Liver (tissue), 9 donors: Measurements from ENCODE around the gene TOP1. TPM values are rescaled to one million over a fixed set of nuclear protein-coding genes. Genes with fewer than 3 reads are reported as not detected.

Source experiments
- DNase-seq: peaks from one replicate; pipeline ENCODE4 v3.0.0-alpha.2; 2017; ENCODE audit warnings: low spot score
- H3K27ac ChIP-seq, 2 donors: one replicate each; pipeline ENCODE4 v1.7.0; 2013; ENCODE audit warnings: inconsistent platforms in 2 of 2, low read length in 2 of 2, control low read depth in 1 of 2, low read depth in 1 of 2, mild to moderate bottlenecking in 1 of 2
- H3K27me3 ChIP-seq, 4 donors: one replicate each; pipeline versions ENCODE4 v1.6.1 to v1.7.0; 2013; ENCODE audit warnings: low read length in 3 of 4, inconsistent platforms in 1 of 4, mild to moderate bottlenecking in 1 of 4, moderate library complexity in 1 of 4; ENCODE audit not compliant: control insufficient read depth in 4 of 4, insufficient read depth in 4 of 4
- H3K36me3 ChIP-seq, 4 donors: one replicate each; pipeline versions ENCODE4 v1.6.1 to v1.7.0; 2013; ENCODE audit warnings: low read length in 3 of 4, mild to moderate bottlenecking in 3 of 4, low read depth in 1 of 4, moderate library complexity in 1 of 4; ENCODE audit not compliant: control insufficient read depth in 4 of 4, insufficient read depth in 3 of 4
- H3K4me1 ChIP-seq, 4 donors: one replicate each; pipeline versions ENCODE4 v1.6.1 to v1.7.0; 2013; ENCODE audit warnings: low read length in 3 of 4, mild to moderate bottlenecking in 3 of 4, moderate library complexity in 1 of 4; ENCODE audit not compliant: control insufficient read depth in 4 of 4, insufficient read depth in 4 of 4
- H3K4me3 ChIP-seq, 3 donors: one replicate each; pipeline versions ENCODE4 v1.6.1 to v1.7.0; 2013; ENCODE audit warnings: low read length in 3 of 3, control low read depth in 1 of 3, low read depth in 1 of 3, mild to moderate bottlenecking in 1 of 3
- H3K9ac ChIP-seq, 2 donors: one replicate each; pipeline ENCODE4 v1.7.0; 2013; ENCODE audit warnings: low read length in 2 of 2, mild to moderate bottlenecking in 2 of 2, moderate library complexity in 2 of 2, control low read depth in 1 of 2, low read depth in 1 of 2
- H3K9me3 ChIP-seq, 4 donors: one replicate each; pipeline versions ENCODE4 v1.6.1 to v1.7.0; 2013; ENCODE audit warnings: low read length in 3 of 4; ENCODE audit not compliant: control insufficient read depth in 4 of 4
- ATF3 ChIP-seq: IDR thresholded peaks from 2 replicates; pipeline ENCODE4 v1.6.1; 2016; ENCODE audit warnings: antibody characterized with exemption
- CTCF ChIP-seq: fragments of 150-350 bp; IDR thresholded peaks from 2 replicates; pipeline ENCODE4 v1.5.1; 2017; ENCODE audit warnings: improper control_type of control experiment, low read depth, low read length; ENCODE audit not compliant: missing input control
- EGR1 ChIP-seq, 2 donors: IDR thresholded peaks; 2 replicates each; pipeline ENCODE4 v1.6.1; 2016 to 2018; ENCODE audit warnings: antibody characterized with exemption in 2 of 2, low read depth in 2 of 2
- FOXA1 ChIP-seq: IDR thresholded peaks from 2 replicates; pipeline ENCODE4 v1.6.1; 2016; ENCODE audit warnings: antibody characterized with exemption
- FOXA2 ChIP-seq: IDR thresholded peaks from 2 replicates; pipeline ENCODE4 v1.6.1; 2016; ENCODE audit warnings: antibody characterized with exemption
- GABPA ChIP-seq, 2 donors: IDR thresholded peaks in 1 of 2; conservative IDR thresholded peaks in 1 of 2; 2 replicates each; pipeline ENCODE4 v1.6.1; 2016; ENCODE audit warnings: antibody characterized with exemption in 2 of 2, mild to moderate bottlenecking in 1 of 2, moderate library complexity in 1 of 2
- HNF4A ChIP-seq, 2 donors: conservative IDR thresholded peaks; 2 replicates each; pipeline ENCODE4 v1.6.1; 2016; ENCODE audit warnings: antibody characterized with exemption in 2 of 2, mild to moderate bottlenecking in 2 of 2
- HNF4G ChIP-seq: IDR thresholded peaks from 2 replicates; pipeline ENCODE4 v1.6.1; 2016; ENCODE audit warnings: antibody characterized with exemption
- JUND ChIP-seq, 2 donors: IDR thresholded peaks; 2 replicates each; pipeline ENCODE4 v1.6.1; 2016; ENCODE audit warnings: antibody characterized with exemption in 2 of 2
- MAX ChIP-seq: IDR thresholded peaks from 2 replicates; pipeline ENCODE4 v1.6.1; 2016; ENCODE audit warnings: antibody characterized with exemption
- NR2F2 ChIP-seq: IDR thresholded peaks from 2 replicates; pipeline ENCODE4 v1.6.1; 2016; ENCODE audit warnings: antibody characterized with exemption
- RAD21 ChIP-seq, 2 donors: IDR thresholded peaks; 2 replicates each; pipeline ENCODE4 v1.6.1; 2016; ENCODE audit warnings: antibody characterized with exemption in 2 of 2, mild to moderate bottlenecking in 2 of 2
- REST ChIP-seq: IDR thresholded peaks from 2 replicates; pipeline ENCODE4 v1.6.1; 2016; ENCODE audit warnings: antibody characterized with exemption, mild to moderate bottlenecking
- RXRA ChIP-seq, 2 donors: IDR thresholded peaks; 2 replicates each; pipeline ENCODE4 v1.6.1; 2017 to 2018; ENCODE audit warnings: antibody characterized with exemption in 2 of 2, mild to moderate bottlenecking in 1 of 2
- SP1 ChIP-seq: IDR thresholded peaks from 2 replicates; pipeline ENCODE4 v1.6.1; 2018; ENCODE audit warnings: antibody characterized with exemption, mild to moderate bottlenecking
- YY1 ChIP-seq: IDR thresholded peaks from 2 replicates; pipeline ENCODE4 v1.6.1; 2016; ENCODE audit warnings: antibody characterized with exemption, mild to moderate bottlenecking
- ZBTB33 ChIP-seq: IDR thresholded peaks from 2 replicates; pipeline ENCODE4 v1.6.1; 2016; ENCODE audit warnings: antibody characterized with exemption
- WGBS: extraction: QIAGEN DNeasy Blood & Tissue Kit; methylation state at CpG from one replicate; pipeline ENCODE4 v1.1.7; 2013; 5-methylcytosine and 5-hydroxymethylcytosine counted together
- polyA plus RNA-seq, 2 donors: library from polyadenylated mRNA; stranded (reverse) in 1 of 2; unstranded in 1 of 2; fragments of 200-250 nt in 1 of 2; fragments of >200 nt in 1 of 2; fragmentation: Nextera tagmentation in 1 of 2; extraction: Ambion mirVana in 1 of 2; gene quantifications; one replicate each; pipeline versions ENCODE4 v1.2.1 to v1.2.3, GENCODE V29; 2013 to 2015
- total RNA-seq, 2 donors: library from RNA; depleted of rRNA; stranded (reverse); fragments of >200 nt; gene quantifications; one replicate each; pipeline ENCODE4 v1.2.3, GENCODE V29; 2014
- donor health status: healthy.
- donor health status: healthy.
- donor health status: healthy.
- donor health status: healthy.
- donor health status: healthy.

TOP1 gene
- total and polyA plus RNA-seq, 4 donors: 13.7 to 62.1 (median 19.4) TPM

GRCh38 chr20:41133709-41134361 is 105.2 kb downstream of the TOP1 start:
- WGBS: 92% methylated on average over 7 of the region's 7 CpGs
- H3K9me3 ChIP-seq: no peaks in the 10 kb centered on the region
- H3K4me3 ChIP-seq: no peak overlapping the region
- DNase-seq: no peak
- H3K27me3 ChIP-seq: no peaks in the 10 kb centered on the region
- no peak overlapping the region for H3K9ac ChIP-seq
- TF ChIP-seq RXRA (IDR thresholded peaks at IDR 0.05) (no peak), GABPA (IDR thresholded peaks at IDR 0.05 in 1 of 2, conservative IDR thresholded peaks at IDR 0.05 in 1 of 2) (no peak), RAD21 (IDR thresholded peaks at IDR 0.05) (no peak), SP1 (no peak), HNF4G (no peak), REST (no peak), JUND (IDR thresholded peaks at IDR 0.05) (no peak), HNF4A (conservative IDR thresholded peaks at IDR 0.05) (no peak), MAX (no peak)
- H3K4me1 ChIP-seq: peaks cover 0 to 17% (median 8%) of the 10 kb centered on the region in 4 donors
- H3K36me3 ChIP-seq: peaks cover 0 to 3% (median 0%) of the 10 kb centered on the region in 4 donors
- H3K27ac ChIP-seq: no peak overlapping the region

- peaks cover 0 to 3% (median 0%) of the 10 kb centered on the region in 4 donors for H3K36me3 ChIP-seq
- no peak overlapping the region for H3K4me3 ChIP-seq
- H3K9ac ChIP-seq: no peak overlapping the region
- no peak for DNase-seq
- no peaks in the 10 kb centered on the region for H3K27me3 ChIP-seq
- 83% methylated on average over 9 of the region's 9 CpGs for WGBS
- H3K27ac ChIP-seq: no peak overlapping the region
- TF ChIP-seq MAX: no peak
- no peak for TF ChIP-seq FOXA2
- no peak for TF ChIP-seq CTCF
- TF ChIP-seq YY1: no peak
- no peak for TF ChIP-seq NR2F2
- TF ChIP-seq ATF3: no peak
- no peak for TF ChIP-seq HNF4A (conservative IDR thresholded peaks at IDR 0.05)
- TF ChIP-seq ZBTB33: no peak
- TF ChIP-seq HNF4G: no peak
- TF ChIP-seq GABPA (IDR thresholded peaks at IDR 0.05 in 1 of 2, conservative IDR thresholded peaks at IDR 0.05 in 1 of 2): no peak
- no peak for TF ChIP-seq RAD21 (IDR thresholded peaks at IDR 0.05)
- no peak for TF ChIP-seq RXRA (IDR thresholded peaks at IDR 0.05)
- no peak for TF ChIP-seq REST
- no peak for TF ChIP-seq SP1
- no peak for TF ChIP-seq EGR1 (IDR thresholded peaks at IDR 0.05; ENCODE audit: low read depth in 2 of 2)
- no peak for TF ChIP-seq FOXA1
- no peaks in the 10 kb centered on the region for H3K9me3 ChIP-seq
- H3K4me1 ChIP-seq: peaks cover 0 to 19% (median 8%) of the 10 kb centered on the region in 4 donors
These were observed 106.0 kb downstream of the TOP1 start for GRCh38 chr20:41134362-41135186.
